GM12892 (cell line): ENCODE data around the gene SLC11A2.

Source experiments
- POLR2A ChIP-seq: IDR thresholded peaks from 2 replicates; pipeline ENCODE4 v1.6.1; 2011; ENCODE audit warnings: low read depth, low read length, control low read depth
- TAF1 ChIP-seq: IDR thresholded peaks from 2 replicates; pipeline ENCODE4 v1.6.1; 2011; ENCODE audit warnings: low read depth, mild to moderate bottlenecking, control low read depth, low read length, borderline replicate concordance

- TF ChIP-seq TAF1 = no peak
- no peak for TF ChIP-seq POLR2A
Observed at GRCh38 chr12:51020448-51021182, 5.6 kb downstream of the SLC11A2 start.
